GM19438 (cell line): ENCODE results near the gene BCO1.

Experiments
- ATAC-seq: cut with Tn5 transposase; IDR thresholded peaks from one replicate; pipeline ENCODE4 v1.9.1; 2021; ENCODE audit warnings: low read depth; ENCODE audit not compliant: unreplicated experiment

The BCO1 gene

DNA sequence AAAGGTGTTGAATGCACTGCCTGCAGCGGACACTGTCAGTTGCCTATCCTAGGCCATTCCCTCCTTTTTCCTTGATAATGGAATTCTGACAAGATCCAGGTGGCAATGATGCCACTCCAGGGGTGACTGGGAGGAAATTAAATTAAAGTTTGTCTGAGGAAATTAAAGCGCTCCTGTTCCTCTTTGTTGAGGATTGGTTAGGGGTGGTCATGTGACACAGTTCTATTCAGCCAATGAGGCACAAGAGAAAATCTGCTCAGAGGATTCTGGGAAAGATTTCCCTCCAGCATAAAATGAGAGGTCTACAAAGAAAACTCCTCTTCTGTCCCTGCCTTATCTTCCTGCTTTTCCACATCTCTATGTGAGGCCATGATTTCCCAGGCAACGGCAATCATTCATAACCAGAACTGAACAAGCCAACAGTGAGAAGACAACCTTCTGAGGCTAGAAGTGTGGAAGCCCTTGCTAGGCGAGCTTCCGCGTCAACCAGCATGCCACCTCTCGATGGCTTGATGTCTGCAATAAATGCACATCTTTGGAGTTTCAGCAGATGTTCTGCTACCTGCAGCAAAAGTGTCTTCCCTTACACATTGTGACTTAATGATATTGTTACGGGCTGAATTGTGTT lies 5.6 kb upstream of the BCO1 start:
- no peak for ATAC-seq

DNA sequence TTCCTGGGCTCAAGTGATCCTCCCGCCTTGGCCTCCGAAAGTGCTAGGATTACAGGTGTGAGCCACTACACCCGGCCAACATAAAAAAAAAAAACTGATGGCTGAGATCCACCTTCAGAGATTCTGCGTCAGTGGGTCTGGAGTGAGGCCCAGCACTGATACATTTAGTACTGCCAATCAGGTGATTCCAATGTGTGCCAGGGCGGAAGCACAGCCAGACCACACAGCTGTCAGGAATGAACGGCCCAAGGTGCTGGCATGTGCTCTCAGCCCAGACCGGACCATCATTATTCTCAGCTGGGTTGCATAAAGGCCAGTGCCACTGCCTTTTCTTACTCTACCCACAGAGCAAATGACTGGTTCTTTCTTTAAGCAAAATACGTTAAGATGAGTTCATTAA lies 1.2 kb upstream of the BCO1 start:
- ATAC-seq = no peak

DNA sequence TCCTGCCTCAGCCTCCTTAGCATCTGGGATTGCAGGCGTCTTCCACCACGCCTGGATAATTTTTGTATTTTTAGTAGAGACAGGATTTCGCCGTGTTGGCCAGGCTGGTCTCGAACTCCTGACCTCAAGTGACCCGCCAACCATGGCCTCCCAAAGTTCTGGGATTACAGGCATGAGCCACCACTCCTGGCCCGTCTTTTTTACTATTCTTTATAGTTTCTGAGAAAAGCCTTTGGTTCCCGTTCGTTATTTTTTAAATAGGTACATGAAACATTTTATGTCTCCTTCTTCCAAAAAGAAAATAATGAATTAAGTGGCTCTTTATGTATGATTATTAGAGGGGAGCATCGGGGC lies 570 bp upstream of the BCO1 start:
- no peak for ATAC-seq

DNA sequence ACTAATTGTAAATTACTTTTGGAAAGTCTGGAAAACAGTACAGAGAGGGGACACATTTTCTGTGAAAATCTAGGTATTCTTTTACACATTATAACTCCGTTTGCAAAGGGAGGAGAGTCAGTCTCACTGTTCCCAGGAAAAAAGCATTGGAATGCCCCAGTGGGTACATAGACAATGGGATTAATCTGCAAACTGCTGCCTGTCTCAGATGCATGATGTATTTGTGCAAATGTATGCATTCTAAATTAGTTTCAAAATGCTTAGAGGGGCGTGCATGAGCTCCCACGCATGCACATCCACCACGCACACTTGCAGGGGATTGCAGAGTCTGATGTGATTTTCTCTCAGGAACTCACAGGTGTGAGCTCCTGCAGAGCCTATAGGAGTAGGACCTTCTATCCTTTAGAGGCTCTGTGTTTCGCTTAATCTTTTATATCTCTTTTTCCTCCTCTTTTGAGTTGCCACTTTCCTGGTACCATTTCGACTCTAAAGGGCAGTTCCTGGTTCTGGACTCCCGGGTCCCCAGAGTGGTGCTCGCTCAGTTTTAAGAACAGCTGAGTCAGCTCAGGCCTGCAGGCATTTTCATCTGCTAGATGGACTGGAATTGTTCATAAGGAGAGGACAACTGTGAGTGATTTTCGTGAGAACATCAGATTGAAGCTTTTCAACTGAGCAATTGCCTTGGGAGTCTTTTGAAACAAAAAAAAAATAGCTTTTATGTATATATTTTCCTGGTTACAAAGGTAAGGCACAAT lies 1.1 kb downstream of the BCO1 start:
- no peak for ATAC-seq

DNA sequence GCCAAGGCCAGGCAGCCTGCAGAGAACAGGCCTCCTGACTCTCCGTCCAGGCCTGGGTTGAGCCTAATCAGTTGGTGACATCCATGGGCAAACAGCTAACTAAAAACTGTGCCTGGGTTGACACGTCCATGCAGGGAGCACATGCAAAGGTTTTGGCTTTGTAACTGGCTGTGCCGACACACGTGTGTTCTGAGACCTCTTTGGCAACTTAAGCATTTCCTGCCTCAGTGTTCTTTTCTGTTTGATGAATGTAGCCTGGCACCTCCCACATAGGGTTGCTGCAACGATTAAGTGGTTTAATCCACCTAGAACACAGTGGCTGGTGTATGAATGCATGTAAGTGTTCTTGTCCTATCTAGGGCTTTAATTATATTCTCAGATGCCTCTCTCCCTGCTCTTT lies 3.2 kb downstream of the BCO1 start:
- no peak for ATAC-seq

DNA sequence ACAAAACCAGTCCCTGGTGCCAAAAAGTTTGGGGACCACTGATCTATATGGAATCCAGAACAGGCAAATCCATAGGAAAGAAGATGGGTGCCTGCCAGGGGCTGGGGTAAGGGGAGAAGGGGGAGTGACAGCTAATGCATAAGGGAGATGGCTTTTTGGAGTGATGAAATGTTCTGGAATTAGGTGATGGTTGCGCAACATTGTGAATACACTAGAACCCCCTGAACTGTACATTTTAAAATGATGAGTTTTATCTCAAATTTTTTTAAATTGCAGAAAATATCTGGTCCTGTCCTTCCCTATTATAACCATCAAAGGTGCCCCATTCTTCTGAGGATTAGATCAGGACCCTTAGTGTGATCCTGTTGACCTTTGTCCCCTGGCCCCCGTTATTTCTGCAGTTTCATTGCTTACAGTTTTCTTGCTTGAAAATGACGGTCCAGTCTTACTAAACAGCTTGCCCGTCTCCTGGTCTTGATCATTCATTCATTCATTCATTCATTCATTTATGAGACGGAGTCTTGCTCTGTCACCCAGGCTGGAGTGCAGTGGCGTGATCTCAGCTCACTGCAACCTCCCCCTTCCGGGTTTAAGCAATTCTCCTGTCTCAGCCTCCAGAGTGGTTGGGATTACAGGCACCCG lies 4.6 kb downstream of the BCO1 start:
- no peak for ATAC-seq

DNA sequence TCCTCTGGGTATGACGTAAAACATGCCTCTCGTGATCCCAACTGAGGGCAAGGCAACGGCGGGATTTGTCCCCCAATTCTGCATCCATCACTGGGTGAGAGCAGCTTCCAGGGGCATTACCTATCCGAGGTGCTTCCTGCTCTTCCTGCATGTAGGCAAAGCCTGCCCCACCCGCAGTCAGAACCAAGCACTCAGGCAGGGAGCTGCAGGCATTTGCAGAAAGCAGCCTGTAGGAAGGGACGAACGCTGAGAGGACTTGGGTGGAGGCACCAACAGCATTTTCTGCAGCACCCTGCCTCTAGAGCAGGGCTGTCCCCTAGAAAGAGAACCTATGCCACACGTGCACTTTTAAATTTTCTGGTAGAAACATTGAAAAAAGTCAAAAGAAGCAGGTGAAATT lies 5.5 kb downstream of the BCO1 start:
- ATAC-seq = no peak

DNA sequence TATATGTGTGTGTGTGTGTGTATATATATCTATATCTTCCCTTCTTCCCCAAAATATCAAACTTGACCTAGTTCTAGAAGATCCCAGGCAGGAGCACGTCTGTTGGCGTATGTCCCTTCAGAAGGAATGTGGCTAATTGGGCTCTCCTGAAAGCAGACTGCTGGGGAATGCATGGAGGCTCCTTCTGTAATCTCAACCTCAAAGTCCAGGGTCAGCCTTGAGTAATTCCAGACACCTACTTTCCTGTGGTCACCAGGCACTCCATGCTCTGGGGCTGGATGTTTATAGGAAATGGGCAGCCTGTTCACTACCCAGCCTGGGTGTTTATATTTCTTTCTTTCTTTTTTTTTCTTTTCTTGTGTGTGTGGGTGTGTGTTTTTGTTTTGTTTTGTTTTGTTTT lies 13.4 kb downstream of the BCO1 start:
- no peak for ATAC-seq

DNA sequence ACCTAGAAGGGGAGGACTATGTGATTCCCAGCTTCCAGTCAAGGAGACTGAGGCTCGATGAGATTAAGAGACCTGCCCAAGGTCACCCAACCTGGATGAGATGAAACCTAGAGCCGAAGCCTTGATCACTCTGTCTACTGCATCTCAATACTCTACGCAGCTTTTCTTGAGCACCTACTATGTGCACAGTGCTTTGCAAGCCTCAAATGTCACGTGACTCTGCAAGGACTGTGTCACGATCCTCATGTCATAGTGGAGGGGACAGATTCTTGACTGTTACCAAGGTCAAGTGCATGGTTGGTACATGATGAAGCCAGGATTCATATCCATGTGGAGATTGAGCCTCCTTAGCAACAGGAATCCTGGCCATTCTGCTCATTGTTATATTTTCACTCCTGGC lies 14.7 kb downstream of the BCO1 start:
- no peak for ATAC-seq

DNA sequence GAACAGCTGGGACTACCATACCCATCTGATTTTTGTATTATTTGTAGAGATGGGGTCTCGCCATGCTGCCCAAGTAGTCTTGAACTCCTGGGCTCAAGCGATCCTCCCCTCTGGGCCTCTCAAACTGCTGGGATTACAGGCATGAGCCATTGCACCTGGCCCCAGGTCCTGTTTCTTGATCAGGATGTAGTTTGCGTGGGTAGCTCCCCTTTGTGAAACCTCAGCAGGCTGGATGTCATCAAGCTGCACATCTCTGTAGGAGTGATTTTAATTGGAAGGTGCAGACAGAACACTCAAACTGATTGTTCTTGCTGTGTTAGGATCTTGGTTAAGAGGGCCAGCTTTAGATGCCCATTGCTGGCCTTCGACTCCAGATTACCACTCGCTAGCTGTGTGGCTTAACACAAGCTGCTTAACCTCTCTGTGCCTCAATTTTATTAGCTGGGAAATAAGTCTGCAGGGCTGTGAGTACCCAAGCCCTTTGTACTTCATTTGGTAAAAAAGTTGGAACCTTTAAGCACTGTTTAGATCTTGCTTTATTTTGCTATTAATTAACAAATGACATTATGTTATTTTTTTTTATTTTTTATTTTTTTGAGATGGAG lies 16.5 kb downstream of the BCO1 start:
- no peak for ATAC-seq

DNA sequence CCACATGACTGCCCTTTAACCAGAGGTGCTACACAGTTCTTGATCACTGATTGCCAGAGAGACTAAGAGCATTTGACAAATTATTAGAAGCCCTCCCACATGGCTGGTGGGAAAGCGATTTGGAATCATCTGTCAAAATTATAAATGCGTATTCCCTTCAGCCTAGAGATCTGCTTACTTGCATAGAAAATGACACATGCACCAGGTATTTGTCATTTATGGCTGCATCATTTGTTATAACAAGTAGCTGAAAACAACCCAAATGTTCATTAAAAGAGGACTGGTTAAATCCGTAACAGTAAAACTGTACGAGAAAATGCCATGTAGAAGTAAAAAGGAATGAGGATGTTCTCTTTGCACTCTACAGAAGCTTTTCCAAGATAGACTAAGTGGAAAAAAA lies 21.4 kb downstream of the BCO1 start:
- no peak for ATAC-seq

DNA sequence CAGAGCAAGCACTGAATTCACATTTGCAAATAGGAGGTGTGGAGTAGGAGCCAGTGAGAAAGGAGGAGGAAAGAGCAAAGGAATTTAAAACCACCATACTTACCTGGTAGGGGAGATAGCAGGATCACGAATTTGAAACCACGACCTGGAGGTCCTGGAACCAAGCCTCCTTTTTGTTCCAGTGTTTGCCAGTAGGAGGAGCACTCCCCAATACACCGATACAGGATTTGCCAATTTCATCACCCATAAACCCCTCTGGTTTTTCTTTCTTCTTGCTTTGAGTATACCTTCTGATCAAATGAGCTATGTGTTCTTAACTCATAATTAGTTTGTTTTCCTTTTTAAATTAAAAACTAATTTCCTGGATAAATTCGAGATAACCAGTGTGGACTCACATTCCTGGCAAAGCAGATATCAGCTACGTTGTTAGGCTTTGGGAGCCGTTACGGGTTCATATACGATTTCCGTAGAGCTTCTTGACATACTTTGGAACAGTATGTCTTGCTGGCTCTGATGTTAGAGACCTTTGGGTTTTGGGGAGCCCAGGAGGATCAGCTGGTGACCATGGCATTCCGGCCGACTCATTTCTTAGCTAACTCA lies 22.7 kb downstream of the BCO1 start:
- ATAC-seq = no peak

DNA sequence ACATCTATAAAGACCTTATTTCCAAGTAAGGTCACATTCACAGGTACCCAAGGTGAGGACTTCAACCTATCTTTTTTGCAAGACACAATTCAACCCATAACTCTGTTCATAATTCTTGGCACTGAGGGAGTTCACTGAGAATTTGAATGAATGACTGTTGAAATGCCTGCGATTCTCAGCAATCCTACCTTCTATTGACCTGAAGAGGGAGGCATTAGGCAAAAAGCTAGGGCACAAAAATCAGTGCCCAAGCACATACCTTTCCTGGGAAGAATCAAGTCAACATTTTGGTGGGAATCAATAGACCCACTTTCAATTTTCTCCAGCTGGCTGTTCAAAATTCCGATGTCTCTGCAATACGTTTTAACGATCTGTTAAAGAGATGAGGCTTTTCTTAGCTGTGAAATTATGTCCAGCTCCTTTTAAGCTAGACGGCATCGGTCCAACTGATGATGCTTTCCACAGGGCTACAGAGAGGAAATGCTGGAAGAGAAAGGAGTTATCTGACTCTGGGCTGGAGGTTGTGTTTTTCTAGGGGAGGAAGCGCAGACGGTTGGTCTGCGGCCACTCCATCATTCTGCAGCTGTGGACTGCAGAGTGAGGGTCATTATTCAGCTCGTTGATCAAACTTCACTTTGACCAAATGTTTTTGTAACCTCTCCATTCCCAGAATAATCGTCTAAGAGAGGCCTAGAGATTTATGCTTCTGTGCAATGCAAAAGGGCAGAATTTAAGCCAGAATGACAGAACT lies 25.2 kb downstream of the BCO1 start:
- ATAC-seq = no peak

DNA sequence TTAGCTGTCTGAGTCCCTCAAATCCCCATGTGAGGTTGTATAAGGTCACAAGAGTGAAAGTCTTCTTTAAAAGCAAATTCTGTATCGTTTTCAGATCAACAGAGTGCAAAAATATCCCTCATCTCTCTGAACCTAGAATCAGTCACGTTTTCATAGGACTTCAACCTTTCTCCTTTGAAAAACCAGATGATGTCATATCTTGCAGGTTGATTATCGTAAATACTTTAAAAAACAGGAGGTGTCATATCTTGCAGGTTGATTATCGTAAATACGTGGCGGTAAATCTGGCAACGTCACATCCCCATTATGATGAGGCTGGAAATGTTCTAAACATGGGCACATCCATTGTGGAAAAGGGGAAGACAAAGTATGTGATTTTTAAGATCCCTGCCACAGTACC lies 25.9 kb downstream of the BCO1 start:
- no peak for ATAC-seq

DNA sequence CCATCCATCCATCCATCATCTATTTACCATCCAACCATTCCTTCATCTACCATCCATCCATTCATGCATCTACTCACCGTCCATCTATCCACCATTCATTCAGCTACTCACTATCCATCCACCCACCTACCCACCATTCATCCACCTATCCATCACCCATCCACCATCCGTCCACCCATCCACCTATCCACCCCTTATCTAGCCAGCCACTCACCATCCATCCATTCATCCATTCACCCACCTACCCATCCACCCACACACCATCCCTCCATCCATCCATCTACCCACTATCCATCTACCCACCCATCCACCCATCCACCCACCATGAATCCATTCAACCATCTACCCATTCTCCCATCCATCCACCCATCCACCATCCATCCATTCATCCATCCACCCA lies 26.6 kb downstream of the BCO1 start:
- no peak for ATAC-seq

DNA sequence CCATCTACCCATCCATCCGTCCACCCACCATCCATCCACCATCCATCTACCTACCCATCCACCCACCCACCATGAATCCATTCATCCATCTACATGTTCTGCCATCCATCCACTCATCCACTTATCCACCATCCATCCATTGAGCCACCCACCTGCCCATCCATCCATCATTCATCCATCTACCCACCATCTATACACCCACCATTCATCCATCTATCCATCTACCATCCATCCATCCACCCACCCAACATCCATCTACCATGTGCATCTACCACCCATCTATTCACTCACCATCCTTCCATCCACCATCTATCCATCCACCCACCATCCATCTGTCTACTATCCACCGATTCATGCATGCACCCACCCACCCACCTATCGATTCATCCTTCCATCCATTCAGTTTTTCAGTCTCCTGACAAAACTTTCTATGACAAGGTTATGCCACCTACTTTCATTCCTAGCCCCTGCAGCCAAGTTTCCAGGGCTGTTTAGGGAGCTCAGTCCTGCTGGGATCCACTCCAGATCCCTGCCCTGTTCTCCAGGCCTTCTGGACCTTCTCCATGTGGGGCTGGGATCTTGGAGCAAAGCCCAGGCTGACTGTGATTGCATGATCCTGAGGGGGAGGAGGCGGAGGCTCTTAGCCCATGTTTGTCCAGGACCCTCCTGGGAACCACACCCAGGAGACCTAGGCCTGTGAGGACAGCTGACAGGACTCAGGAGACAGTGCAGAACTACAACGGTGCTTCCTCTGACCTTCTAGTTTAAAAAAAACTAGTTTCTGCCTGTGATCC lies 27.4 kb downstream of the BCO1 start:
- no peak for ATAC-seq

DNA sequence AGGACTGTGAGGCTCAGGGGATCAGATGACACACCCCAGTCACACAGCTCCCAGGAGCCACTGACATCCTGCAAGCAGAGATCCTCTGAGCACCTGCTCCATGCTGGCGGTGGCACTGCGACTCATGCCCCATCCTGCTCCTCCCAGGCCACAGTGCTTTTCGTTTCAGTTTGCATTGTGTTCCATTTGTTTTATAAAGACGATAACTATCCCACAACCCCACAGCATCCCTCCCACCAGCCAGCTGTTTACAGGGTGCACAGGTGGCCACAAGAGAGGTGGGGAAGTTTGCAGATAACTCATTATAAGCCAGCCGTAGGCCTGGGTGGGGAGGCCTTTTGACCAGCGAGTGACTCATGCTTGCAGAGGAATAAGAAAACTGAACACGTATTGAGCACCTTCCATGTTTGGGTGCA lies 28.2 kb downstream of the BCO1 start:
- no peak for ATAC-seq

DNA sequence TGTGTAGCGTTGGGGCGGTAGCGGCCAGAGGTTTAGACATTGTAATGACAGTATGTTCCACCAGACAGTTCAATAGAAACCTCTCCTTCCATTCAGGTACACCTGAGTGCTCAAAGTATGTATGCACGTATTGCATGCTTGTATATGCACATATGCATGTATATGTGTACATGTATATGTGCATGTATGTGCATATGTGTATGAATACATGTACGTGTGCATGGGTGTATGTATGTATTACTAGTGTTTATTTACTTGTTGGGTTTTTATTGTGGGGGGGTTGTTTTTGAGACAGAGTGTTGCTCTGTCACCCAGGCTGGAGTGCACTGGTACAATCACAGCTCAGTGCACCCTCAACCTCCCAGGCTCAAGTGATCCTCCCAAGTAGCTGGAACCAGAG lies 30.0 kb downstream of the BCO1 start:
- ATAC-seq = no peak

DNA sequence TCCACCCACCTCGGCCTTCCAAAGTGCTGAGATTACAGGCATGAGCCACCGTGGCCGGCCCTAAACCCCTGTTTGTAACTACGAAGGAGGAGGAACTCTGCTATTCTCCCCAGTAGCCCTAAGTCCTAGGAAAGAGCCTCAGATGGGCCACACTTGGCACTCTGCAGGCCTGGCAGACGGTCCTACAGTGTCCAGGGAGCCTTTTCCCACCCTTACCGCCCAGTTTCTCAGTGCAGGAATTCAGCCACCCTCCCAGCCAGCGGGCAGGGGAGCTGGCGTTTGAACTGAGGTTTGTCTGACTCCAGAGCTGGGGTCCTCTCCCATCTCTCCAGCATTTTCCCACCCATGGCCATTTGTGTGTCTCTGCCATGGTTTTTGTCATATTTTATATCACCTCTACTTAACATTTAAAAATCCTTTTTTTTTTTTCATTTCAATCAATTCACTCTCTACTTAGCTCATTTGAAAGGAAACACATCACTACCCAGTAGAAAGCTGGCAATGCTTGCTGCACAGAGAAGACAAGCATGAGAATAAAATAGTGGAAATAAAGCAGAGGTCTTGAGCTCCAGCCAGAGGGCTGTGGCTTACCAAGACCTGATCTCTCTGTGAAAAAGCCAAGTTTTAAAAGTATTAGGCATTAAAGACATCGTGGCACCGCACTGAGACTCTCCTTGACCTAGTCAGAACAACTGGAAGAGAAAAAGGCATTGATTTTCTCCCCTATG lies 34.9 kb downstream of the BCO1 start:
- no peak for ATAC-seq
